B cell (primary cell): ENCODE results near the gene NR4A3. TPM values are rescaled to one million over a fixed set of nuclear protein-coding genes. Genes with fewer than 3 reads are reported as not detected.

ENCODE experiments used
- ATAC-seq: fragments of 200-7000 bp; cut with Tn5 transposase; one replicate; pipeline ENCODE4 v1.10.0; 2021; ENCODE audit warnings: low read depth, mild to moderate bottlenecking, moderate number of reproducible peaks, moderate library complexity
- CTCF ChIA-PET: fragments of 350-600 bp; sonication (Branson Sonifier 250); formaldehyde crosslinking; loops from one replicate; lab custom pipeline; 2021; ENCODE audit warnings: antibody characterized with exemption, inconsistent platforms; lab: Charles Lee
- POLR2A ChIA-PET: fragments of 350-600 bp; sonication (Branson Sonifier 250); formaldehyde crosslinking; loops from one replicate; lab custom pipeline; 2021; ENCODE audit warnings: antibody characterized with exemption; lab: Charles Lee
- DNase-seq: peaks from one replicate; pipeline ENCODE4 v3.0.0; 2013
- H2AFZ ChIP-seq: 2 replicates; pipeline ENCODE4 v1.6.1; 2012; ENCODE audit warnings: mild to moderate bottlenecking, low read depth, low read length; ENCODE audit not compliant: insufficient read depth, poor library complexity, severe bottlenecking
- H3K27ac ChIP-seq, 2 donors: 1 replicate in 1 of 2; 2 replicates in 1 of 2; pipeline ENCODE4 v1.5.1; 2012 to 2013; ENCODE audit warnings: low read length in 2 of 2, mild to moderate bottlenecking in 2 of 2, moderate library complexity in 1 of 2
- H3K27me3 ChIP-seq, 4 experiments: fragments of 200-600 bp in 1 of 4; sonication (generic) in 1 of 4; replicated peaks in 1 of 4; 1 replicate in 2 of 4; 2 replicates in 2 of 4; pipeline versions ENCODE4 v1.6.1 to v1.7.0; 2013 to 2016; ENCODE audit warnings: low read length in 3 of 4, mild to moderate bottlenecking in 2 of 4, mixed read lengths in 1 of 4, moderate library complexity in 1 of 4; ENCODE audit not compliant: insufficient read depth in 4 of 4, control insufficient read depth in 3 of 4; ENCODE audit errors: control extremely low read depth in 1 of 4
- H3K36me3 ChIP-seq, 2 experiments: replicated peaks in 1 of 2; 1 replicate in 1 of 2; 2 replicates in 1 of 2; pipeline versions ENCODE4 v1.6.1 to v1.7.1; 2013; ENCODE audit warnings: low read length in 1 of 2; ENCODE audit not compliant: insufficient read depth in 2 of 2, control insufficient read depth in 1 of 2; ENCODE audit errors: control extremely low read depth in 1 of 2, extremely low read depth in 1 of 2
- H3K4me1 ChIP-seq, 2 donors: fragments of 200-600 bp in 1 of 2; sonication (generic) in 1 of 2; 1 replicate in 1 of 2; 2 replicates in 1 of 2; pipeline versions ENCODE4 v1.5.1 to v1.6.1; 2013 to 2017; ENCODE audit warnings: low read length in 2 of 2; ENCODE audit not compliant: control insufficient read depth in 2 of 2, insufficient read depth in 2 of 2
- H3K4me2 ChIP-seq: replicated peaks from 2 replicates; pipeline ENCODE3; 2012; ENCODE audit warnings: mild to moderate bottlenecking, low read depth, low read length; ENCODE audit not compliant: poor library complexity, severe bottlenecking
- H3K4me3 ChIP-seq, 5 experiments: fragments of 200-600 bp in 1 of 5; sonication (generic) in 1 of 5; 1 replicate in 3 of 5; 2 replicates in 2 of 5; pipeline versions ENCODE4 v1.5.1 to v1.7.0; 2011 to 2016; ENCODE audit warnings: low read length in 4 of 5, mild to moderate bottlenecking in 4 of 5, low read depth in 2 of 5, control low read depth in 1 of 5, moderate library complexity in 1 of 5; ENCODE audit not compliant: insufficient read depth in 1 of 5; ENCODE audit errors: control extremely low read depth in 1 of 5, extremely low read depth in 1 of 5
- H3K79me2 ChIP-seq: fragments of 200-600 bp; sonication (generic); one replicate; pipeline ENCODE4 v1.6.0; 2016; ENCODE audit warnings: low read length; ENCODE audit not compliant: control insufficient read depth, insufficient read depth
- H3K9ac ChIP-seq: fragments of 200-600 bp; sonication (generic); 2 replicates; pipeline ENCODE4 v1.6.1; 2017; ENCODE audit warnings: mild to moderate bottlenecking, low read length, moderate library complexity
- H3K9me3 ChIP-seq, 3 donors: one replicate each; pipeline versions ENCODE4 v1.6.1 to v1.7.1; 2013; ENCODE audit warnings: low read length in 2 of 3; ENCODE audit not compliant: control insufficient read depth in 2 of 3, insufficient read depth in 1 of 3; ENCODE audit errors: control extremely low read depth in 1 of 3
- H4K20me1 ChIP-seq: 2 replicates; pipeline ENCODE4 v1.6.0; 2012; ENCODE audit warnings: mild to moderate bottlenecking, low read length; ENCODE audit not compliant: insufficient read depth, control insufficient read depth, poor library complexity, severe bottlenecking
- H3K27ac Mint-ChIP-seq: one replicate; pipeline ENCODE4 v1.8.0; 2021; ENCODE audit warnings: mixed read lengths
- H3K27me3 Mint-ChIP-seq: one replicate; pipeline ENCODE4 v1.8.0; 2021; ENCODE audit warnings: mixed read lengths
- H3K4me1 Mint-ChIP-seq: one replicate; pipeline ENCODE4 v1.8.0; 2021; ENCODE audit warnings: mixed read lengths
- H3K4me3 Mint-ChIP-seq: one replicate; pipeline ENCODE4 v1.8.0; 2021; ENCODE audit warnings: mixed read lengths
- H3K9me3 Mint-ChIP-seq: one replicate; pipeline ENCODE4 v1.8.0; 2022; ENCODE audit warnings: mixed read lengths; ENCODE audit not compliant: insufficient read depth
- EZH2 ChIP-seq: IDR thresholded peaks from 2 replicates; pipeline ENCODE4 v1.6.1; 2012; ENCODE audit warnings: borderline replicate concordance, low read depth, mild to moderate bottlenecking, moderate library complexity, low read length; ENCODE audit not compliant: insufficient read depth, poor library complexity, severe bottlenecking
- WGBS: methylation state at CpG from one replicate; pipeline ENCODE4 v1.1.5; 2013; ENCODE audit warnings: missing lambda C conversion rate; ENCODE audit not compliant: insufficient coverage; 5-methylcytosine and 5-hydroxymethylcytosine counted together
- intact Hi-C: fragments of 100-400 bp; cut with micrococcal nuclease; formaldehyde crosslinking; loops from one replicate; pipeline ENCODE4 v1.10.0; 2022
- polyA plus RNA-seq: library from polyadenylated mRNA; depleted of rRNA; stranded (reverse); fragments of >200 nt; gene quantifications from 2 replicates; pipeline ENCODE4 v1.2.3, GENCODE V29; 2012
- total RNA-seq, 2 donors: library from RNA; stranded (reverse); fragments of 120-200 nt in 1 of 2; gene quantifications; 1 replicate in 1 of 2; 2 replicates in 1 of 2; pipeline versions ENCODE4 v1.2.3 to v1.2.4, GENCODE V29; 2013 to 2022
- TF ChIP-seq, protein P1 (sequence below): fragments of 200-600 bp; IDR thresholded peaks from one replicate; pipeline ENCODE4 v1.8.0; 2022; ENCODE audit warnings: antibody characterized with exemption, mild to moderate bottlenecking

The NR4A3 gene
- total and polyA plus RNA-seq, 2 donors (not counting 1 experiment from before 2014, with no cell fraction given) = 2.5 to 20.1 TPM

DNA sequence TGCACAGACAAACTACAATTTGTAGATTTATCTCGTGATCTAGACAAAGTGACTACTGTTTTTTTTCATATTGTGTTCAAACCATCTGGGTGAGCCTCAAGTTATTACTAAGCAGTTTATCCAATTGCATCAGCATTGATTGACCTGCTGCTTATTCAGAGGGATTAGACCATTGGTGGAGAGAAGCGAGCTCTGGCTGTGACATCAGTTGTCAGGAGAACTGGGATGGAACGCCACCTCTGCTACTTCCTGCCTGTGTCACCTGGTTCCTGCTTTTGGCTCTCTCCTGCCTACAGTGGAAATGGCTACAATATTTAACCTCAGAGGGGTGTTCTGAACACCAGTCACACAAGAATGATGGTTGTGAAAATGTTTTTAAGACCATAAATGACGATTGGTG lies 12.1 kb downstream of the NR4A3 start:
- H3K9me3 ChIP-seq = no peaks in the 10 kb centered on the region
- Mint-ChIP-seq H3K4me3 (no peak overlapping the region), H3K4me1 (peaks cover 10% of the 10 kb centered on the region), H3K27me3 (peaks cover 23% of the 10 kb centered on the region), H3K9me3 (no peaks in the 10 kb centered on the region), H3K27ac (no peak overlapping the region)
- TF ChIP-seq, protein P1, sequence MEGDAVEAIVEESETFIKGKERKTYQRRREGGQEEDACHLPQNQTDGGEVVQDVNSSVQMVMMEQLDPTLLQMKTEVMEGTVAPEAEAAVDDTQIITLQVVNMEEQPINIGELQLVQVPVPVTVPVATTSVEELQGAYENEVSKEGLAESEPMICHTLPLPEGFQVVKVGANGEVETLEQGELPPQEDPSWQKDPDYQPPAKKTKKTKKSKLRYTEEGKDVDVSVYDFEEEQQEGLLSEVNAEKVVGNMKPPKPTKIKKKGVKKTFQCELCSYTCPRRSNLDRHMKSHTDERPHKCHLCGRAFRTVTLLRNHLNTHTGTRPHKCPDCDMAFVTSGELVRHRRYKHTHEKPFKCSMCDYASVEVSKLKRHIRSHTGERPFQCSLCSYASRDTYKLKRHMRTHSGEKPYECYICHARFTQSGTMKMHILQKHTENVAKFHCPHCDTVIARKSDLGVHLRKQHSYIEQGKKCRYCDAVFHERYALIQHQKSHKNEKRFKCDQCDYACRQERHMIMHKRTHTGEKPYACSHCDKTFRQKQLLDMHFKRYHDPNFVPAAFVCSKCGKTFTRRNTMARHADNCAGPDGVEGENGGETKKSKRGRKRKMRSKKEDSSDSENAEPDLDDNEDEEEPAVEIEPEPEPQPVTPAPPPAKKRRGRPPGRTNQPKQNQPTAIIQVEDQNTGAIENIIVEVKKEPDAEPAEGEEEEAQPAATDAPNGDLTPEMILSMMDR = no peak
- no peak for TF ChIP-seq EZH2
- no peak for ATAC-seq
- no peak overlapping the region for H2AFZ ChIP-seq
- no peak overlapping the region for H3K9ac ChIP-seq
- intact Hi-C loops = no loop called here
- 29% methylated on average over 2 of the region's 4 CpGs for WGBS
- CTCF ChIA-PET = no interaction called here
- no peak overlapping the region for H3K4me3 ChIP-seq
- H3K79me2 ChIP-seq = no peaks in the 10 kb centered on the region
- H4K20me1 ChIP-seq = no peaks in the 10 kb centered on the region
- H3K4me1 ChIP-seq = peaks cover 1 to 2% of the 10 kb centered on the region in 2 donors
- no peak overlapping the region for H3K27ac ChIP-seq
- peaks cover 0 to 16% (median 10%) of the 10 kb centered on the region in 4 experiments for H3K27me3 ChIP-seq
- POLR2A ChIA-PET = no interaction called here
- no peak overlapping the region for H3K4me2 ChIP-seq
- H3K36me3 ChIP-seq = no peaks in the 10 kb centered on the region
- no peak for DNase-seq

- Mint-ChIP-seq H3K27ac (no peak overlapping the region), H3K4me1 (peaks cover 6% of the 10 kb centered on the region), H3K27me3 (peaks cover 16% of the 10 kb centered on the region), H3K9me3 (no peaks in the 10 kb centered on the region), H3K4me3 (no peak overlapping the region)
- ChIA-PET CTCF (no interaction called here), POLR2A (no interaction called here)
- ATAC-seq (no peak), DNase-seq (no peak)
- Histone ChIP-seq H3K36me3 (no peaks in the 10 kb centered on the region), H3K4me2 (no peak overlapping the region), H4K20me1 (no peaks in the 10 kb centered on the region), H3K4me1 (no peaks in the 10 kb centered on the region), H3K4me3 (no peak overlapping the region), H3K9me3 (no peaks in the 10 kb centered on the region), H3K79me2 (no peaks in the 10 kb centered on the region), H2AFZ (no peak overlapping the region), H3K27ac (no peak overlapping the region), H3K27me3 (peaks cover 0 to 16% (median 4%) of the 10 kb centered on the region in 4 experiments), H3K9ac (no peak overlapping the region)
- TF ChIP-seq, protein P1 = no peak
- TF ChIP-seq EZH2 = no peak
- WGBS = 100% methylated on average over 1 of the region's 3 CpGs
- intact Hi-C loops = no loop called here
Measured at GRCh38 chr9:99834474-99834873, 12.8 kb downstream of the NR4A3 start.
